Loucy (cell line): ENCODE measurements around the gene FZD10.

Source experiments
- H2AFZ ChIP-seq: fragments of 200-600 bp; sonication (generic); 2 replicates; pipeline ENCODE4 v1.6.0; 2016; ENCODE audit warnings: antibody characterized with exemption, mild to moderate bottlenecking, low read length, moderate library complexity
- H3F3A ChIP-seq: fragments of 200-600 bp; 2 replicates; pipeline ENCODE4 v1.6.0; 2016; ENCODE audit warnings: antibody characterized with exemption, low read depth, mild to moderate bottlenecking
- H3K27me3 ChIP-seq: fragments of 200-600 bp; sonication (generic); 2 replicates; pipeline ENCODE4 v1.6.1; 2014; ENCODE audit warnings: low read length, mild to moderate bottlenecking; ENCODE audit not compliant: insufficient read depth, poor library complexity, severe bottlenecking
- H3K36me3 ChIP-seq: fragments of 200-600 bp; sonication (generic); 2 replicates; pipeline ENCODE4 v1.6.1; 2016; ENCODE audit warnings: low read length; ENCODE audit not compliant: insufficient read depth
- H3K4me1 ChIP-seq: fragments of 200-600 bp; sonication (generic); 2 replicates; pipeline ENCODE4 v1.5.1; 2014; ENCODE audit warnings: low read length, mild to moderate bottlenecking; ENCODE audit not compliant: insufficient read depth, poor library complexity, severe bottlenecking
- H3K4me2 ChIP-seq: fragments of 200-600 bp; sonication (generic); 2 replicates; pipeline ENCODE4 v1.6.0; 2014; ENCODE audit warnings: antibody characterized with exemption, low read length, low read depth, mild to moderate bottlenecking; ENCODE audit not compliant: poor library complexity, severe bottlenecking
- H3K4me3 ChIP-seq: fragments of 200-600 bp; sonication (generic); 2 replicates; pipeline ENCODE4 v1.5.1; 2014; ENCODE audit warnings: low read length, mild to moderate bottlenecking, mixed read lengths; ENCODE audit not compliant: poor library complexity, severe bottlenecking
- H3K79me2 ChIP-seq: fragments of 200-600 bp; sonication (generic); 2 replicates; pipeline ENCODE4 v1.6.1; 2014; ENCODE audit warnings: low read length; ENCODE audit not compliant: insufficient read depth
- H3K9ac ChIP-seq: fragments of 200-600 bp; sonication (generic); 2 replicates; pipeline ENCODE4 v1.6.0; 2014; ENCODE audit warnings: mild to moderate bottlenecking, low read depth, low read length, moderate library complexity; ENCODE audit not compliant: poor library complexity, severe bottlenecking
- H3K9me2 ChIP-seq: fragments of 200-600 bp; sonication (generic); replicated peaks from 2 replicates; pipeline ENCODE4 v1.6.1; 2016; ENCODE audit warnings: low read depth, low read length, mixed read lengths
- H3K9me3 ChIP-seq: fragments of 200-600 bp; sonication (generic); 2 replicates; pipeline ENCODE4 v1.6.1; 2014; ENCODE audit warnings: mild to moderate bottlenecking, antibody characterized with exemption, low read length, low read depth; ENCODE audit not compliant: insufficient read depth
- H4K20me1 ChIP-seq: fragments of 200-600 bp; sonication (generic); 2 replicates; pipeline ENCODE4 v1.6.0; 2014; ENCODE audit warnings: antibody characterized with exemption, low read length, mild to moderate bottlenecking; ENCODE audit not compliant: insufficient read depth, poor library complexity, severe bottlenecking
- EZH2phosphoT487 ChIP-seq: fragments of 200-600 bp; IDR thresholded peaks from 2 replicates; pipeline ENCODE4 v1.6.1; 2018; ENCODE audit warnings: antibody characterized with exemption, mild to moderate bottlenecking, moderate library complexity, borderline replicate concordance
- TF ChIP-seq, protein P1 (sequence below): fragments of 200-600 bp; sonication (generic); conservative IDR thresholded peaks from 2 replicates; pipeline ENCODE4 v1.5.1; 2014; ENCODE audit warnings: mild to moderate bottlenecking, antibody characterized with exemption, low read length

Gene FZD10

DNA sequence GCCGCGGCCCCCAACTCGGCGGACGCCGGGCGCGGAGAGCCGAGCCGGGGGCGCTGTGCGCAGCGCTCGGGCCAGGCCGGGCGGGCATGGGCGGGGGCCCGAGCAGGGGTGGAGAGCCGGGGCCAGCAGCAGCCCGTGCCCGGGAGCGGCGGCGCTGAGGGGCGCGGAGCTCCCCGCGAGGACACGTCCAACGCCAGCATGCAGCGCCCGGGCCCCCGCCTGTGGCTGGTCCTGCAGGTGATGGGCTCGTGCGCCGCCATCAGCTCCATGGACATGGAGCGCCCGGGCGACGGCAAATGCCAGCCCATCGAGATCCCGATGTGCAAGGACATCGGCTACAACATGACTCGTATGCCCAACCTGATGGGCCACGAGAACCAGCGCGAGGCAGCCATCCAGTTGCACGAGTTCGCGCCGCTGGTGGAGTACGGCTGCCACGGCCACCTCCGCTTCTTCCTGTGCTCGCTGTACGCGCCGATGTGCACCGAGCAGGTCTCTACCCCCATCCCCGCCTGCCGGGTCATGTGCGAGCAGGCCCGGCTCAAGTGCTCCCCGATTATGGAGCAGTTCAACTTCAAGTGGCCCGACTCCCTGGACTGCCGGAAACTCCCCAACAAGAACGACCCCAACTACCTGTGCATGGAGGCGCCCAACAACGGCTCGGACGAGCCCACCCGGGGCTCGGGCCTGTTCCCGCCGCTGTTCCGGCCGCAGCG, 639 bp downstream of the FZD10 start:
- Histone ChIP-seq H3K9ac (no peak overlapping the region), H3K4me2 (no peak overlapping the region), H4K20me1 (no peaks in the 10 kb centered on the region), H3K27me3 (peaks cover 8% of the 10 kb centered on the region), H3K79me2 (no peaks in the 10 kb centered on the region), H2AFZ (no peak overlapping the region), H3K9me3 (no peaks in the 10 kb centered on the region), H3K4me3 (no peak overlapping the region), H3K9me2 (no peaks in the 10 kb centered on the region), H3F3A (no peaks in the 10 kb centered on the region), H3K36me3 (no peaks in the 10 kb centered on the region), H3K4me1 (no peaks in the 10 kb centered on the region)
- no peak for TF ChIP-seq EZH2phosphoT487
- TF ChIP-seq, protein P1, sequence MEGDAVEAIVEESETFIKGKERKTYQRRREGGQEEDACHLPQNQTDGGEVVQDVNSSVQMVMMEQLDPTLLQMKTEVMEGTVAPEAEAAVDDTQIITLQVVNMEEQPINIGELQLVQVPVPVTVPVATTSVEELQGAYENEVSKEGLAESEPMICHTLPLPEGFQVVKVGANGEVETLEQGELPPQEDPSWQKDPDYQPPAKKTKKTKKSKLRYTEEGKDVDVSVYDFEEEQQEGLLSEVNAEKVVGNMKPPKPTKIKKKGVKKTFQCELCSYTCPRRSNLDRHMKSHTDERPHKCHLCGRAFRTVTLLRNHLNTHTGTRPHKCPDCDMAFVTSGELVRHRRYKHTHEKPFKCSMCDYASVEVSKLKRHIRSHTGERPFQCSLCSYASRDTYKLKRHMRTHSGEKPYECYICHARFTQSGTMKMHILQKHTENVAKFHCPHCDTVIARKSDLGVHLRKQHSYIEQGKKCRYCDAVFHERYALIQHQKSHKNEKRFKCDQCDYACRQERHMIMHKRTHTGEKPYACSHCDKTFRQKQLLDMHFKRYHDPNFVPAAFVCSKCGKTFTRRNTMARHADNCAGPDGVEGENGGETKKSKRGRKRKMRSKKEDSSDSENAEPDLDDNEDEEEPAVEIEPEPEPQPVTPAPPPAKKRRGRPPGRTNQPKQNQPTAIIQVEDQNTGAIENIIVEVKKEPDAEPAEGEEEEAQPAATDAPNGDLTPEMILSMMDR, result no peak

DNA sequence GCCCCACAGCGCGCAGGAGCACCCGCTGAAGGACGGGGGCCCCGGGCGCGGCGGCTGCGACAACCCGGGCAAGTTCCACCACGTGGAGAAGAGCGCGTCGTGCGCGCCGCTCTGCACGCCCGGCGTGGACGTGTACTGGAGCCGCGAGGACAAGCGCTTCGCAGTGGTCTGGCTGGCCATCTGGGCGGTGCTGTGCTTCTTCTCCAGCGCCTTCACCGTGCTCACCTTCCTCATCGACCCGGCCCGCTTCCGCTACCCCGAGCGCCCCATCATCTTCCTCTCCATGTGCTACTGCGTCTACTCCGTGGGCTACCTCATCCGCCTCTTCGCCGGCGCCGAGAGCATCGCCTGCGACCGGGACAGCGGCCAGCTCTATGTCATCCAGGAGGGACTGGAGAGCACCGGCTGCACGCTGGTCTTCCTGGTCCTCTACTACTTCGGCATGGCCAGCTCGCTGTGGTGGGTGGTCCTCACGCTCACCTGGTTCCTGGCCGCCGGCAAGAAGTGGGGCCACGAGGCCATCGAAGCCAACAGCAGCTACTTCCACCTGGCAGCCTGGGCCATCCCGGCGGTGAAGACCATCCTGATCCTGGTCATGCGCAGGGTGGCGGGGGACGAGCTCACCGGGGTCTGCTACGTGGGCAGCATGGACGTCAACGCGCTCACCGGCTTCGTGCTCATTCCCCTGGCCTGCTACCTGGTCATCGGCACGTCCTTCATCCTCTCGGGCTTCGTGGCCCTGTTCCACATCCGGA, 1.4 kb downstream of the FZD10 start:
- H3K4me1 ChIP-seq, result peaks cover under 1% of the 10 kb centered on the region
- no peak overlapping the region for H3K4me3 ChIP-seq

GRCh38 chr12:130164216-130164542, 1.9 kb downstream of the FZD10 start:
- H3K36me3 ChIP-seq, result no peaks in the 10 kb centered on the region
- no peak overlapping the region for H2AFZ ChIP-seq
- H3K4me2 ChIP-seq, result no peak overlapping the region
- H4K20me1 ChIP-seq, result no peaks in the 10 kb centered on the region
- no peaks in the 10 kb centered on the region for H3K9me3 ChIP-seq
- H3K79me2 ChIP-seq, result no peaks in the 10 kb centered on the region
- no peak overlapping the region for H3K4me3 ChIP-seq
- no peaks in the 10 kb centered on the region for H3F3A ChIP-seq
- H3K9me2 ChIP-seq, result no peaks in the 10 kb centered on the region
- peaks cover 6% of the 10 kb centered on the region for H3K4me1 ChIP-seq
- no peak overlapping the region for H3K9ac ChIP-seq
- TF ChIP-seq EZH2phosphoT487, result no peak
- TF ChIP-seq, protein P1, result no peak
- H3K27me3 ChIP-seq, result peaks cover 8% of the 10 kb centered on the region

More for the DNA sequence above, 1.4 kb downstream of the FZD10 start:
- H3K9ac ChIP-seq, result no peak overlapping the region
- no peaks in the 10 kb centered on the region for H3K79me2 ChIP-seq
- H3K27me3 ChIP-seq, result peaks cover 8% of the 10 kb centered on the region
- H3K36me3 ChIP-seq, result no peaks in the 10 kb centered on the region
- H3K4me2 ChIP-seq, result no peak overlapping the region
- no peaks in the 10 kb centered on the region for H3K9me3 ChIP-seq
- no peak for TF ChIP-seq EZH2phosphoT487
- TF ChIP-seq, protein P1, result no peak
- H3K9me2 ChIP-seq, result no peaks in the 10 kb centered on the region
- no peaks in the 10 kb centered on the region for H3F3A ChIP-seq
- no peaks in the 10 kb centered on the region for H4K20me1 ChIP-seq
- no peak overlapping the region for H2AFZ ChIP-seq
